ENCODE data around the gene LRRC71. TPM values are rescaled to one million over a fixed set of nuclear protein-coding genes. Genes with fewer than 3 reads are reported as not detected.
A peak's percentile ranks its signal among the peaks of the same experiment; 100 is the strongest.

Gene LRRC71
- total RNA-seq, 1 donor from 2014 or later = not detected

GRCh38 chr1:156910309-156910782 lies 10.1 kb upstream of the LRRC71 start:
- TF ChIP-seq CTCF (IDR thresholded peaks at IDR 0.05; ENCODE audit: insufficient read depth, low read length, severe bottlenecking) = peak; percentile 87
- H3K36me3 ChIP-seq (ENCODE audit: control insufficient read depth, insufficient read depth, low read length) = peaks cover 24% of the 10 kb centered on the region
- no peak overlapping the region for H3K4me3 ChIP-seq (ENCODE audit: low read depth, low read length)
- no peaks in the 10 kb centered on the region for H3K27me3 ChIP-seq (ENCODE audit: control insufficient read depth, insufficient read depth, low read length)
- no peak for DNase-seq (ENCODE audit: low read depth)
- FAIRE-seq = no peak

GRCh38 chr1:156911577-156912298 lies 8.7 kb upstream of the LRRC71 start:
- no peaks in the 10 kb centered on the region for H3K27me3 ChIP-seq (ENCODE audit: control insufficient read depth, insufficient read depth, low read length)
- FAIRE-seq (no peak), DNase-seq (ENCODE audit: low read depth) (no peak)
- peaks cover 22% of the 10 kb centered on the region for H3K36me3 ChIP-seq (ENCODE audit: control insufficient read depth, insufficient read depth, low read length)
- TF ChIP-seq CTCF (IDR thresholded peaks at IDR 0.05; ENCODE audit: insufficient read depth, low read length, severe bottlenecking) = no peak
- no peak overlapping the region for H3K4me3 ChIP-seq (ENCODE audit: low read depth, low read length)

GRCh38 chr1:156912310-156912709 lies 8.1 kb upstream of the LRRC71 start:
- Histone ChIP-seq H3K36me3 (ENCODE audit: control insufficient read depth, insufficient read depth, low read length) (peaks cover 22% of the 10 kb centered on the region), H3K27me3 (ENCODE audit: control insufficient read depth, insufficient read depth, low read length) (no peaks in the 10 kb centered on the region), H3K4me3 (ENCODE audit: low read depth, low read length) (no peak overlapping the region)
- TF ChIP-seq CTCF (IDR thresholded peaks at IDR 0.05; ENCODE audit: insufficient read depth, low read length, severe bottlenecking) = no peak
- DNase-seq (ENCODE audit: low read depth) (no peak), FAIRE-seq (no peak)

GRCh38 chr1:156912861-156913808 lies 7.3 kb upstream of the LRRC71 start:
- DNase-seq (ENCODE audit: low read depth) = no peak
- no peak overlapping the region for H3K4me3 ChIP-seq (ENCODE audit: low read depth, low read length)
- no peak for TF ChIP-seq CTCF (IDR thresholded peaks at IDR 0.05; ENCODE audit: insufficient read depth, low read length, severe bottlenecking)
- no peaks in the 10 kb centered on the region for H3K27me3 ChIP-seq (ENCODE audit: control insufficient read depth, insufficient read depth, low read length)
- H3K36me3 ChIP-seq (ENCODE audit: control insufficient read depth, insufficient read depth, low read length) = peaks cover 22% of the 10 kb centered on the region
- no peak for FAIRE-seq

GRCh38 chr1:156913809-156914387 lies 6.5 kb upstream of the LRRC71 start:
- Histone ChIP-seq H3K36me3 (ENCODE audit: control insufficient read depth, insufficient read depth, low read length) (peaks cover 20% of the 10 kb centered on the region), H3K4me3 (ENCODE audit: low read depth, low read length) (no peak overlapping the region), H3K27me3 (ENCODE audit: control insufficient read depth, insufficient read depth, low read length) (no peaks in the 10 kb centered on the region)
- DNase-seq (ENCODE audit: low read depth) (no peak), FAIRE-seq (no peak)
- no peak for TF ChIP-seq CTCF (IDR thresholded peaks at IDR 0.05; ENCODE audit: insufficient read depth, low read length, severe bottlenecking)
